Ectodermal cell (in vitro differentiated cells): ENCODE results near the gene SCN2A.
"Not testable (repeated sequence)": the region's sequence is repeated elsewhere in the genome, so short reads cannot be mapped to it uniquely, and the experiment has no call there.

Experiments
- H3K27ac ChIP-seq: 2 replicates; pipeline ENCODE4 v1.7.0; 2013; ENCODE audit warnings: mild to moderate bottlenecking, low read depth, low read length; ENCODE audit not compliant: insufficient read depth, poor library complexity, severe bottlenecking
- H3K27me3 ChIP-seq: 2 replicates; pipeline ENCODE4 v1.7.0; 2013; ENCODE audit warnings: mild to moderate bottlenecking, low read length; ENCODE audit not compliant: insufficient read depth, control insufficient read depth, poor library complexity, severe bottlenecking
- H3K36me3 ChIP-seq: one replicate; pipeline ENCODE4 v1.7.0; 2013; ENCODE audit warnings: low read length; ENCODE audit not compliant: control insufficient read depth, insufficient read depth
- H3K4me1 ChIP-seq: one replicate; pipeline ENCODE4 v1.7.0; 2013; ENCODE audit warnings: low read length; ENCODE audit not compliant: control insufficient read depth, insufficient read depth
- H3K4me3 ChIP-seq: 2 replicates; pipeline ENCODE4 v1.7.0; 2013; ENCODE audit warnings: low read depth, low read length, control low read depth; ENCODE audit not compliant: insufficient read depth
- H3K9me3 ChIP-seq: 2 replicates; pipeline ENCODE4 v1.7.0; 2013; ENCODE audit warnings: mild to moderate bottlenecking, low read length, moderate library complexity; ENCODE audit not compliant: control insufficient read depth
- WGBS, 2 experiments: methylation state at CpG; one replicate each; pipeline ENCODE4 v1.1.7; 2013; ENCODE audit warnings: missing lambda C conversion rate in 2 of 2; 5-methylcytosine and 5-hydroxymethylcytosine counted together

Gene SCN2A

DNA sequence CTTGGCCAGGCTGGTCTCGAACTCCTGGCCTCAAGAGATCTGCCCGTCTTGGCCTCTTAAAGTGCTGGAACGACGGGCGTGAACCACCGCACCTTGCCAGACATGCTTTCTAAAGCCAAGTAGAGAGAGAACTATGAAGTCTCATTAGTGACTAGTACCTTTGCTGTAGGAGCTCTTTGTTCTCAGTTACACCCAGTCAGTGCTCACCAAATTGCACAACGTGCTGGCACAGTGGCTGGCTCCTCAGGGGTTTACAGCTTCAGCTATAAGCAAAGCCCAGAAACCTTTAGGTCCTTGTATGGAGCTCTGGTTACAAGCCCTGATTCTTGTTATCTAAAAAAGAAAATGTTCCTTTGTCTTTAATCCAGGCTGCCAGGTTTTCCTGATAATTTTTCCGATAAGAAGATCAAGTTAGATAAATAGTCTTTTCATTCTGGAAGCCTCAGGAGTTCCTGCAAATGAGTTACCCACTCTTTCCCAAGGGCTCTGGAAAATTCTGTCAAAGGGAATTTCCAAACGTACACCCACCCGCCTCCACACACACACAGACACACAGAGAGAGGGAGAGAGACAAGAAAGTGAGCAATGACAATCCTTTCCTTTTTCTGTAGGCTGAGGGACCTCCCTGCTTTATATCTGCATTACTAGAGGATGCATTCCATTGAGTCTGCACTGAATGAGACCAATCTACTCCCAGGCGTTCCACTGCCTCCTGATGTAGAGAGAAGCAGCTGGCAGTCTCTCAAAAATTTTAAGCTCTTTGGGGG lies 130.1 kb downstream of the SCN2A start:
- no peaks in the 10 kb centered on the region for H3K9me3 ChIP-seq
- no peak overlapping the region for H3K4me3 ChIP-seq
- H3K36me3 ChIP-seq: no peaks in the 10 kb centered on the region
- peak overlapping the region; percentile 16 for H3K27ac ChIP-seq
- 68 to 75% methylated on average over 9 to 11 of the region's 11 CpGs for WGBS, 2 experiments
- H3K27me3 ChIP-seq: no peaks in the 10 kb centered on the region
- H3K4me1 ChIP-seq: peaks cover 20% of the 10 kb centered on the region

DNA sequence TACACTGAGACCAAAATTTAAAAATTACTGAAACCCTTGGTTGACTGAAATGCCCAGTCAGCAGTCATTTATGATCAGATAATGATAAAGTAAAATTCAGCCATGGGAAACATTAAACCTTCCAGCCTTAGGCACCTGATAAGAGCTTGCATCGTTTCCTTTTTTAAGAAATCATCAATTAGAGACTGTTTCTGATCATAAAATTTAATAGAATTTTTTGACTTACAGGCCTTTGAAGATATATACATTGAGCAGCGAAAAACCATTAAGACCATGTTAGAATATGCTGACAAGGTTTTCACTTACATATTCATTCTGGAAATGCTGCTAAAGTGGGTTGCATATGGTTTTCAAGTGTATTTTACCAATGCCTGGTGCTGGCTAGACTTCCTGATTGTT lies 130.7 kb downstream of the SCN2A start:
- Histone ChIP-seq H3K36me3 (no peaks in the 10 kb centered on the region), H3K27me3 (no peaks in the 10 kb centered on the region), H3K4me1 (peaks cover 20% of the 10 kb centered on the region), H3K9me3 (no peaks in the 10 kb centered on the region), H3K27ac (peak overlapping the region; percentile 16), H3K4me3 (no peak overlapping the region)
- 92 to 100% methylated on average over 1 to 2 of the region's 2 CpGs for WGBS, 2 experiments

DNA sequence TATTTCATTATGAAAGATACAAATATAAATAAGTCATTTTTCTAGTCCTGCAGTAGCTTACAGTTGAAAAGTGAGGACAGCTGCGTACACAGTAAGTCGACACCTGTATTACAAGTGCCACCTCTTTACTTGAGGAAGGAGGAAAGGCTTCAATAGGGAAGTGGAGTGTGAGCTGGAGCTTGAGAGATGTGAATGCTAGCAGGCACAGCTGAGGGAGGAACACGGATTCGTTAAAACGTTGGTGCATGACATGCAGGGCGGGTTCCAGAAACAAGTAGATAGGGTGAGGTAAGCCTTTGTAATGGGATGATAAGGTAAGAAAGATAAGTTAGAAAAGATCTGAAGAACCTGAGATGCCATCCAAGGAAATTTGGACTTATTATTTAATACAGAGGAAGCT lies 132.1 kb downstream of the SCN2A start:
- WGBS, 2 experiments: 57 to 66% methylated on average over 6 of the region's 6 CpGs
- Histone ChIP-seq H3K27me3 (no peaks in the 10 kb centered on the region), H3K4me3 (no peak overlapping the region), H3K27ac (no peak overlapping the region), H3K9me3 (no peaks in the 10 kb centered on the region), H3K36me3 (no peaks in the 10 kb centered on the region), H3K4me1 (peaks cover 20% of the 10 kb centered on the region)

DNA sequence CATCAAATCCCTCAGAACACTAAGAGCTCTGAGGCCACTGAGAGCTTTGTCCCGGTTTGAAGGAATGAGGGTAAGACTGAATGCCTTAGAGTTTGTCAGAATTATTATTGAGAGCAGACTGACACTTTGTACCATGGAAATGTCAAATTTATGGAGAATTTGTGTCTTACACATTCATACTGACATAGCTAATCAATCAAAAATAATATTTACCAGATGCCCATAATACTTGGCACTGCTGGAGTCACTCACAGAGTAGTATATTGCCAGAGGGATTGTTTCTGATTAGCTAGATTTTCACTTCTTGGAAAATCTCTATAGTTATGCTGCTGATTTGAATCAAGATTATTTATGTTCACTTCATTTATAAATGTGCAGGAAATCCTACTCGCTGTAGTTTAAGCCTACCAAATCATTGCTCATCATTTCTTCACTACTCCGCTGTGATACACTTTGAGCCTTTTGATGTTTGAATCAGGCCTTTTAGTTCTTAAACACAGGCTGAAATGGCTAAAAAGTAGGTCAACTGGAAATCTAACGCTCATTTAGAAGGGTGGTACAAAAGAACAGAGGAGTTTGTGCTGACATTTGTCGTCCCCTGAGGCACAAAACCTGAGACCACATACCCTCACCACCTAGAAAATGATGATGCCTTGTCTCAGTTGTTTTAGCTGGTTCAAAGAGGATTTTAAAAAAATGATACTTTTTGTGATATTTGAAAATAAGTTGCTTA lies 134.2 kb downstream of the SCN2A start:
- Histone ChIP-seq H3K36me3 (no peaks in the 10 kb centered on the region), H3K4me1 (peaks cover 17% of the 10 kb centered on the region), H3K9me3 (no peaks in the 10 kb centered on the region), H3K4me3 (no peak overlapping the region), H3K27ac (no peak overlapping the region), H3K27me3 (no peaks in the 10 kb centered on the region)
- WGBS, 2 experiments: 63 to 69% methylated on average over 4 to 5 of the region's 5 CpGs

DNA sequence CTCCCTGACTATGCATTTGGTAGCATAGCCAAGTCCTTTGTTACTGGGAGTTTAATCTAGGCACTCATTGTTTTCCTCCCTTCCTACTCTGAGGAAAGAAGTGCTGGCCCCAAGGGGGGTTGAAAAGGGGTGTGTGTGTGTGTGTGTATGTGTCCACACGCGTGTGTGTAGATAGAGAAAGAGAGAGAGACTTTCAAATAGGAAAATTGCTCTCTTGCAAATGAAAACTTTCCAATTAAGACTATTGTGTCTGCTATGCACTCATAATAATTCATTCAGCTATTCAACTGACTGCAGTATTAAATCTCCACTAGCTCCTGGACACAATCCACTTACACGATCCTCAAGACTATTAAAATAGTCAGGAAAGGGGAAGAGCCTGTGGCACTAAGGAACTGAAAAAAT lies 137.4 kb downstream of the SCN2A start:
- Histone ChIP-seq H3K36me3 (no peaks in the 10 kb centered on the region), H3K9me3 (no peaks in the 10 kb centered on the region), H3K27me3 (no peaks in the 10 kb centered on the region), H3K4me1 (peaks cover 10% of the 10 kb centered on the region), H3K27ac (no peak overlapping the region), H3K4me3 (no peak overlapping the region)
- WGBS, 2 experiments: 92 to 100% methylated on average over 1 of the region's 3 CpGs

DNA sequence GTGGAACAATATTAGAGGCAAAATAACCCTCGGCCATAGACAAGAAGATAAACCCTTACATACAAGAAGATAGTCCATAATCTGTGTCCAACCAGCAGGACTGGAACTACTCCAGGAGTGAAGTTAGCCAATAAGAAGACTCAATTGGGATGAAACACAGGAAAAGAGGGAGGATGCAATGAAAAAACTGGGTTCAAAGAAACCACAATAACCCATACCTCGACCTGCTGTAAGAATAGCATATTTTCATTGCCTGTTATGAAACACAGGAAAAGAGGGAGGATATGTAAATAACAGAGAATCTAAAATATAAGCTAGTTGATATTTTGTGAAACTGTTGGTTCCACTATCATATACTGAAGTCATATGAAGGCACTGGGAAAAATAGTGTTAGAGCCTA lies 143.1 kb downstream of the SCN2A start:
- H3K36me3 ChIP-seq: no peaks in the 10 kb centered on the region
- H3K4me1 ChIP-seq: no peaks in the 10 kb centered on the region
- 87 to 100% methylated on average over 1 to 2 of the region's 2 CpGs for WGBS, 2 experiments
- H3K4me3 ChIP-seq: no peak overlapping the region
- no peaks in the 10 kb centered on the region for H3K9me3 ChIP-seq
- H3K27ac ChIP-seq: no peak overlapping the region
- H3K27me3 ChIP-seq: no peaks in the 10 kb centered on the region

DNA sequence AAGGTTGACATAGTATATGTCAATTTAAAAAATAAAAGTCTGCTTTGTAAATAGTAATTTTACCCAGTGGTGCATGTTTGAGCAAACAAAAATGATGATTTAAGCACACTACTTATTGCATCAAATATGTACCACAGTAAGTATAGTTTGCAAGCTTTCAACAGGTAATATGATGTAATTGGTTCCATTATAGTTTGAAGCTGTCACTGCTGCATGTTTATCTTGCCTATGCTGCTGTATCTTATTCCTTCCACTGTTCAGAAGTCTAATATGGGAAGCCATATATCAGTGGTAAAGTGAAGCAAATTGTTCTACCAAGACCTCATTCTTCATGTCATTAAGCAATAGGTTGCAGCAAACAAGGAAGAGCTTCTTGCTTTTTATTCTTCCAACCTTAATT lies 151.7 kb downstream of the SCN2A start:
- Histone ChIP-seq H3K9me3 (no peaks in the 10 kb centered on the region), H3K27ac (no peak overlapping the region), H3K36me3 (no peaks in the 10 kb centered on the region), H3K27me3 (no peaks in the 10 kb centered on the region), H3K4me3 (no peak overlapping the region), H3K4me1 (no peaks in the 10 kb centered on the region)

DNA sequence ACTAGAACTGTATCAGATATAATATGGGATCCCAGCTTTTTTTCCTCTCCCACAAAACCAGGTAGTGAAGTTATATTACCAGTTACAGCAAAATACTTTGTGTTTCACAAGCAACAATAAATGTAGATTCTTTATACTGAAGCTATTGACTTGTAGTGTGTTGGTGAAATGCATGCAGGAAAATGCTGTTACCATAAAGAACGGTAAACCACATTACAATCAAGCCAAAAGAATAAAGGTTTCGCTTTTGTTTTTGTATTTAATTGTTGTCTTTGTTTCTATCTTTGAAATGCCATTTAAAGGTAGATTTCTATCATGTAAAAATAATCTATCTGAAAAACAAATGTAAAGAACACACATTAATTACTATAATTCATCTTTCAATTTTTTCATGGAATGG lies 152.6 kb downstream of the SCN2A start:
- no peak overlapping the region for H3K27ac ChIP-seq
- no peak overlapping the region for H3K4me3 ChIP-seq
- 100% methylated on average over 2 of the region's 2 CpGs; no CpG with 5 or more reads in 1 of the 2 experiments for WGBS, 2 experiments

DNA sequence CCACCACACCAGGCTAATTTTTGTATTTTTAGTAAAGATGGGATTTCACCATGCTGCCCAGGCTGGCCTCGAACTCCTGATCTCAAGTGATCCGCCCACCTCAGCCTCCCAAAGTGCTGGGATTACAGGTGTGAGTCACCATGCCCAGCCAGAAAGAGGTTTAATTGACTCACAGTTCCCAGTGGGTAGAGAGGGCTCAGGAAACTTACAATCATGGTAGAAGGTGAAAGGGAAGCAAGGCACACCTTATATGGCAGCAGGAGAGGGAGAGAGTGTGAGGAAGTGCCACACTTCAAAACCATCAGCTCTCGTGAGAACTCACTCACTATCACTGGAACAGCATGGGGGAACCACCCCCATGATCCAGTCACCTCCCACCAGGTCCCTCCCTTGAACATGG lies 159.4 kb downstream of the SCN2A start:
- not testable (repeated sequence) for H3K9me3 ChIP-seq, H3K4me1 ChIP-seq, H3K27me3 ChIP-seq, H3K27ac ChIP-seq, H3K36me3 ChIP-seq, H3K4me3 ChIP-seq
- 85 to 89% methylated on average over 3 of the region's 3 CpGs for WGBS, 2 experiments

More for the DNA sequence above, 152.6 kb downstream of the SCN2A start:
- Histone ChIP-seq H3K4me1 (no peaks in the 10 kb centered on the region), H3K9me3 (no peaks in the 10 kb centered on the region), H3K27me3 (no peaks in the 10 kb centered on the region), H3K36me3 (no peaks in the 10 kb centered on the region)

DNA sequence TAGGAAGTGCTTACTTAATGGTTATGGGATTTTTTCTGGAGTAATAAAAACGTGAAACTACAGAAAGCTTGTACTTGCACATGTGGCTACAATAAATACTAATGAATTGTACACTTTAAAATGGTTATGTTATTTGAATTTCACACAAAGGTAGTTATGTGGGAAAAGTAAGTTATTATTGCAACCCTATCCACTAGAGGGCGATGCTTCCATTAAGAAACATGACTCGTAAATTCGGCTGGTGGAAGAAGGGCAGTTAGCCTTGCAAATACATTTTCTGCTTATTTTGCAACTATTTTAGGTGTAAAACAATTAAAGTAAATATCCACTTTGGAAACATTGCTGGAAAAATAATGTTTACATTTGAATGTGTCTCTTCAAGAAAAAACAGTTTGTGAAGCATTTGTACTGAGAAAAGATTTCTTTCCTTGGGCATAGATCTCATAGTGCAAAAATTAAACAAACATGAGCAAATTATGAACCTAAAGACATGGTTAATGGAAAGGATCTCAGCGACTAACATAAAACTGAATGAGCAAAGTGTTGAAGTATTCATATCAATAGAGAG lies 162.2 kb downstream of the SCN2A start:
- H3K9me3 ChIP-seq: no peaks in the 10 kb centered on the region
- H3K4me1 ChIP-seq: peaks cover 6% of the 10 kb centered on the region
- WGBS, 2 experiments: 0 to 13% methylated on average over 2 to 5 of the region's 5 CpGs
- no peaks in the 10 kb centered on the region for H3K36me3 ChIP-seq
- H3K27ac ChIP-seq: no peak overlapping the region
- H3K4me3 ChIP-seq: no peak overlapping the region
- no peaks in the 10 kb centered on the region for H3K27me3 ChIP-seq
